ENCODE measurements around the gene UBA7. TPM values are rescaled to one million over a fixed set of nuclear protein-coding genes. Genes with fewer than 3 reads are reported as not detected.

The UBA7 gene
- total RNA-seq, 5 donors from 2014 or later (not counting 1 experiment from before 2014, with no cell fraction given) = 246 to 299 (median 293) TPM

DNA sequence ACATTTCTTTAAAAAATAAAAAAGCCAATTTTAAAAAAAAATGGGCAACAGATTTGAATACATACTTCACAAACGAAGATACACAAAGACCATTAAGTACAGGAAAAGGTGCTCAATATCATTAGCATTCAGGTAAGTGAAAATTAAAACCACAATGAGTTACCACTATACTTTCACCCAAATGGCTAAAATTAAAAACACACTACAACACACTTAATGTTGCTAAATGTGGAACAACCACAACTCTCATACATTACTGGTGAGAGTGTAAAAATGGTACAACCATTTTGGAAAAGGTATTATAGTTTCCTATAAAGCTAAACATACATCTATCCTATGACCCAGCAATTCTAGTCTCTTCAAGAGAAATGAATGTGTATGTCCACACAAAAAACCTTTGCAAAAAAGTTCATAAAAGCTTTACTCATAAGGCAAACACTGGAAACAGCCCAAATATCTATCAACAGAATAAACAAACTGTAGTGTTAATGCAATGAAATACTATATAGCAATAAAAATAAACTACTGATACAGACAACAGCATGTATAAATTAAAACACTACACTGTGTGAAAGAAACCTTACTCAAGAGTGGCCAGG, 42.3 kb downstream of the UBA7 start:
- Mint-ChIP-seq H3K4me1 (peaks cover 24 to 47% (median 44%) of the 10 kb centered on the region in 3 donors), H3K36me3 (peaks cover 14% of the 10 kb centered on the region), H3K27ac (no peak overlapping the region), H3K4me3 (no peak overlapping the region), H3K9me3 (no peaks in the 10 kb centered on the region), H3K27me3 (no peaks in the 10 kb centered on the region)
- H3K27me3 ChIP-seq (replicated peaks in 1 of 2; ENCODE audit: control insufficient read depth in 2 of 2, extremely low read depth in 1 of 2, insufficient read depth in 2 of 2, low read length in 1 of 2) = no peaks in the 10 kb centered on the region
- H3K27ac ChIP-seq (ENCODE audit: low read length) = no peak overlapping the region
- POLR2A ChIA-PET = interaction anchor here in 1 of 2 donors (0.7 kb wide), 1 partner anchor 23 kb away, joined by 3 read pairs; no protein-coding TSS in a partner anchor
- CTCF ChIA-PET = interaction anchor here in 1 of 2 donors (0.9 kb wide), 1 partner anchor 31 kb away, joined by 3 read pairs; no protein-coding TSS in a partner anchor
- H3K36me3 ChIP-seq (ENCODE audit: control insufficient read depth in 2 of 2, extremely low read depth in 1 of 2, insufficient read depth in 1 of 2, low read length in 1 of 2) = peaks cover 3 to 13% of the 10 kb centered on the region in 2 donors
- WGBS (ENCODE audit: insufficient coverage) = no CpG with 5 or more reads among the region's 1 CpG
- no peaks in the 10 kb centered on the region for H3K9me3 ChIP-seq
- H3K4me1 ChIP-seq (ENCODE audit: control insufficient read depth in 1 of 2, extremely low read depth in 1 of 2, insufficient read depth in 2 of 2, low read length in 2 of 2) = peaks cover 0 to 3% of the 10 kb centered on the region in 2 experiments
- ATAC-seq (replicated peaks in 1 of 4) (no peak), DNase-seq (no peak)
- no peak overlapping the region for H3K4me3 ChIP-seq (ENCODE audit: control insufficient read depth in 1 of 2, extremely low read depth in 1 of 2, low read length in 1 of 2)

GRCh38 chr3:49769926-49770325, 43.8 kb downstream of the UBA7 start:
- Histone ChIP-seq H3K9me3 (no peaks in the 10 kb centered on the region), H3K36me3 (ENCODE audit: control insufficient read depth in 2 of 2, extremely low read depth in 1 of 2, insufficient read depth in 1 of 2, low read length in 1 of 2) (peaks cover 6 to 7% of the 10 kb centered on the region in 2 donors), H3K4me3 (ENCODE audit: control insufficient read depth in 1 of 2, extremely low read depth in 1 of 2, low read length in 1 of 2) (no peak overlapping the region), H3K4me1 (ENCODE audit: control insufficient read depth in 1 of 2, extremely low read depth in 1 of 2, insufficient read depth in 2 of 2, low read length in 2 of 2) (peaks cover 0 to 3% of the 10 kb centered on the region in 2 experiments), H3K27me3 (replicated peaks in 1 of 2; ENCODE audit: control insufficient read depth in 2 of 2, extremely low read depth in 1 of 2, insufficient read depth in 2 of 2, low read length in 1 of 2) (no peaks in the 10 kb centered on the region), H3K27ac (ENCODE audit: low read length) (no peak overlapping the region)
- Mint-ChIP-seq H3K27ac (no peak overlapping the region), H3K4me3 (no peak overlapping the region), H3K36me3 (peaks cover 12% of the 10 kb centered on the region), H3K9me3 (no peaks in the 10 kb centered on the region), H3K27me3 (no peaks in the 10 kb centered on the region), H3K4me1 (peaks cover 17 to 45% (median 44%) of the 10 kb centered on the region in 3 donors)
- CTCF ChIA-PET = interaction anchor here in 1 of 2 donors (0.5 kb wide), 1 partner anchor 1981 kb away, joined by 3 read pairs; no protein-coding TSS in a partner anchor
- DNase-seq (no peak), ATAC-seq (replicated peaks in 1 of 4) (no peak)
- POLR2A ChIA-PET = no interaction called here

DNA sequence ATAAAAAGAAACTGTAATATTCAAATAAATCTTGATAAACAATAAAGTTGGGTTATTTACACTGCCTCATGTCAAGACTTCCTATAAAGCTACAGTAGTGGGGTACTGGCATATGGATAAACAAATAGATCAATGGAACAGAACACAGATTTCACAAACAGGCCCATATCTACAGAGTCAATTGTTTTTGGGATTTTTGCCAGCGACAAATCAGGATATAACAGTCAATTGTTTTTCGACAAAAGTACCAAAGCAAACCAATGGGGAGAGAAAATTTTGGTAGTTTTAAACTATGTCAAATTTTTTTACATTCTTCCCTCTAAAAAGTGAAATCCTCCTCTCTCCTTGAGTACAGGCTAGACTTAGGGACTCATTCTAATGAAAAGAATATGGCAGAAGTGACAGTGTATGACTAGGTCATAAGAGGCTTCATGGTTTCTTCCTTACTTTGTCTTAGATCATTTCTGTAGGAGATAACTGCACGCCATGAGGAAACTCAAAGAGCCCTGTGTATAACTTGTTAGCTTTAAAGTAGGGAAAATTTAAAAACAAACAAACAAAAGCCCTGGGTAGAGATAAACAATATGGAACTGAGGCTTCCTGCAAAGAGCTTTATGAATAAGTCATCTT, 44.4 kb downstream of the UBA7 start:
- Mint-ChIP-seq H3K27ac (no peak overlapping the region), H3K27me3 (no peaks in the 10 kb centered on the region), H3K4me1 (peaks cover 16 to 45% (median 42%) of the 10 kb centered on the region in 3 donors), H3K4me3 (no peak overlapping the region), H3K36me3 (peaks cover 17% of the 10 kb centered on the region), H3K9me3 (no peaks in the 10 kb centered on the region)
- WGBS (ENCODE audit: insufficient coverage) = no CpG with 5 or more reads among the region's 3 CpGs
- ChIA-PET POLR2A (no interaction called here), CTCF (interaction anchor here in 1 of 2 donors (0.5 to 1.0 kb wide), 2 partner anchors 14 to 1981 kb away, joined by 3 to 5 read pairs; no protein-coding TSS in a partner anchor)
- Histone ChIP-seq H3K9me3 (no peaks in the 10 kb centered on the region), H3K36me3 (ENCODE audit: control insufficient read depth in 2 of 2, extremely low read depth in 1 of 2, insufficient read depth in 1 of 2, low read length in 1 of 2) (peaks cover 5 to 7% of the 10 kb centered on the region in 2 donors), H3K4me3 (ENCODE audit: control insufficient read depth in 1 of 2, extremely low read depth in 1 of 2, low read length in 1 of 2) (no peak overlapping the region), H3K27me3 (replicated peaks in 1 of 2; ENCODE audit: control insufficient read depth in 2 of 2, extremely low read depth in 1 of 2, insufficient read depth in 2 of 2, low read length in 1 of 2) (no peaks in the 10 kb centered on the region), H3K27ac (ENCODE audit: low read length) (no peak overlapping the region), H3K4me1 (ENCODE audit: control insufficient read depth in 1 of 2, extremely low read depth in 1 of 2, insufficient read depth in 2 of 2, low read length in 2 of 2) (peaks cover 0 to 3% of the 10 kb centered on the region in 2 experiments)
- ATAC-seq (replicated peaks in 1 of 4) (no peak), DNase-seq (no peak)

DNA sequence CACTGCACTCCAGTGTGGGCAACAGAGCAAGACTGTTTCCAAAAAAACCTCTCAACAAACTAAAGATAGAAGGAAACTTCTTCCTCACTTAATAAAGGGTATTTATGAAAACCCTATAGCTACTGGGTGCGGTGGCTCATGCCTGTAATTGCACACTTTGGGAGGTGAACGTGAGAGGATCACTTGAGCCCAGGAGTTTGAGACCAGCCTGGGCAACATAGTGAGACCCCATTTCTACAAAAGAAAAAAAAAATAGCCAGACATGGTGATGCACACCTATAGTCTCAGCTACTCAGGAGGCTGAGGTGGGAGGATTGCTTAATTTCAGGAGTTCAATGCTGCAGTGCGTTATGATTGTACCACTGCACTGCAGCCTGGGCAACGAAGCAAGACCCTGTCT, 49.8 kb downstream of the UBA7 start:
- H3K27me3 Mint-ChIP-seq = no peaks in the 10 kb centered on the region
- Histone ChIP-seq H3K4me3 (ENCODE audit: control insufficient read depth in 1 of 2, extremely low read depth in 1 of 2, low read length in 1 of 2) (no peak overlapping the region), H3K27ac (ENCODE audit: low read length) (no peak overlapping the region), H3K36me3 (ENCODE audit: control insufficient read depth in 2 of 2, extremely low read depth in 1 of 2, insufficient read depth in 1 of 2, low read length in 1 of 2) (peaks cover 2 to 7% of the 10 kb centered on the region in 2 donors), H3K9me3 (no peaks in the 10 kb centered on the region), H3K27me3 (replicated peaks in 1 of 2; ENCODE audit: control insufficient read depth in 2 of 2, extremely low read depth in 1 of 2, insufficient read depth in 2 of 2, low read length in 1 of 2) (no peaks in the 10 kb centered on the region), H3K4me1 (ENCODE audit: control insufficient read depth in 1 of 2, extremely low read depth in 1 of 2, insufficient read depth in 2 of 2, low read length in 2 of 2) (no peaks in the 10 kb centered on the region)
- H3K27ac Mint-ChIP-seq = no peak overlapping the region
- POLR2A ChIA-PET = no interaction called here
- H3K4me3 Mint-ChIP-seq = no peak overlapping the region
- peaks cover 14% of the 10 kb centered on the region for H3K36me3 Mint-ChIP-seq
- peaks cover 19 to 24% (median 19%) of the 10 kb centered on the region in 3 donors for H3K4me1 Mint-ChIP-seq
- CTCF ChIA-PET = no interaction called here
- WGBS (ENCODE audit: insufficient coverage) = no CpG with 5 or more reads among the region's 4 CpGs
- no peaks in the 10 kb centered on the region for H3K9me3 Mint-ChIP-seq
- DNase-seq = no peak
- no peak for ATAC-seq (replicated peaks in 1 of 4)

DNA sequence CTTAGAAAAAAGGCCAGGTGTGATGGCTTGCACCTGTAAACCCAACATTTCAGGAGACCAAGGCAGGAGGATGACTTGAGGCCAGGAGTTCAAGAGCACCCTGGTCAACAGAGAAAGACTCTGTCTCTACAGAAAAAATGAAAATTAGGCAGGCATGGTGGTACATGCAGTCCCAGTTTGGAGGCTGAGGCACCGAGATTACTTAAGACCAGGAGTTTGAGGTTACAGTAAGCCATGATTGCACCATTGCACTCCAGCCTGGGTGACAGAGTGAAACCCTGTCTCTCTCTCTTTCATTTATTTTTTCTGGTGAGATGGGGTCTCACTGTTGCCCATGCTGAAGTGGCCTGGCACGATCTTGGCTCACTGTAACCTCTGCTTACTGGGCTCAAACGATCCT, 52.1 kb downstream of the UBA7 start:
- H3K36me3 Mint-ChIP-seq = peaks cover 14% of the 10 kb centered on the region
- no peak for ATAC-seq (replicated peaks in 1 of 4)
- WGBS (ENCODE audit: insufficient coverage) = no CpG with 5 or more reads among the region's 3 CpGs

GRCh38 chr3:49759226-49759625, 54.5 kb downstream of the UBA7 start:
- Mint-ChIP-seq H3K4me1 (peaks cover 35 to 37% (median 37%) of the 10 kb centered on the region in 3 donors), H3K4me3 (no peak overlapping the region), H3K36me3 (peaks cover 6% of the 10 kb centered on the region), H3K27me3 (no peaks in the 10 kb centered on the region), H3K9me3 (no peaks in the 10 kb centered on the region), H3K27ac (no peak overlapping the region)
- Histone ChIP-seq H3K27ac (ENCODE audit: low read length) (no peak overlapping the region), H3K4me3 (ENCODE audit: control insufficient read depth in 1 of 2, extremely low read depth in 1 of 2, low read length in 1 of 2) (no peak overlapping the region), H3K27me3 (replicated peaks in 1 of 2; ENCODE audit: control insufficient read depth in 2 of 2, extremely low read depth in 1 of 2, insufficient read depth in 2 of 2, low read length in 1 of 2) (no peaks in the 10 kb centered on the region), H3K9me3 (no peaks in the 10 kb centered on the region), H3K4me1 (ENCODE audit: control insufficient read depth in 1 of 2, extremely low read depth in 1 of 2, insufficient read depth in 2 of 2, low read length in 2 of 2) (no peaks in the 10 kb centered on the region), H3K36me3 (ENCODE audit: control insufficient read depth in 2 of 2, extremely low read depth in 1 of 2, insufficient read depth in 1 of 2, low read length in 1 of 2) (peaks cover 0 to 2% of the 10 kb centered on the region in 2 donors)
- ATAC-seq (replicated peaks in 1 of 4) = no peak
- no CpG with 5 or more reads among the region's 1 CpG for WGBS (ENCODE audit: insufficient coverage)
- CTCF ChIA-PET = interaction anchor here in 1 of 2 donors (0.6 kb wide), 1 partner anchor 714 kb away, joined by 3 read pairs; no protein-coding TSS in a partner anchor
- POLR2A ChIA-PET = no interaction called here
- DNase-seq = no peak

More for the DNA sequence above, 52.1 kb downstream of the UBA7 start:
- H3K4me3 ChIP-seq (ENCODE audit: control insufficient read depth in 1 of 2, extremely low read depth in 1 of 2, low read length in 1 of 2) = no peak overlapping the region
- CTCF ChIA-PET = no interaction called here
- no peaks in the 10 kb centered on the region for H3K27me3 ChIP-seq (replicated peaks in 1 of 2; ENCODE audit: control insufficient read depth in 2 of 2, extremely low read depth in 1 of 2, insufficient read depth in 2 of 2, low read length in 1 of 2)
- no peaks in the 10 kb centered on the region for H3K9me3 ChIP-seq
- H3K36me3 ChIP-seq (ENCODE audit: control insufficient read depth in 2 of 2, extremely low read depth in 1 of 2, insufficient read depth in 1 of 2, low read length in 1 of 2) = peaks cover 4 to 7% of the 10 kb centered on the region in 2 donors
- H3K27ac ChIP-seq (ENCODE audit: low read length) = no peak overlapping the region
- no peak overlapping the region for H3K4me3 Mint-ChIP-seq
- H3K27ac Mint-ChIP-seq = no peak overlapping the region
- H3K9me3 Mint-ChIP-seq = no peaks in the 10 kb centered on the region
- H3K4me1 ChIP-seq (ENCODE audit: control insufficient read depth in 1 of 2, extremely low read depth in 1 of 2, insufficient read depth in 2 of 2, low read length in 2 of 2) = no peaks in the 10 kb centered on the region
- H3K27me3 Mint-ChIP-seq = no peaks in the 10 kb centered on the region
- POLR2A ChIA-PET = no interaction called here
- H3K4me1 Mint-ChIP-seq = peaks cover 22 to 32% (median 26%) of the 10 kb centered on the region in 3 donors
- DNase-seq = no peak

Measured in T-cell (primary cell).